Stimulated activated CD4-positive, alpha-beta T cell treated with anti-CD3 and anti-CD28 coated beads, Interleukin-15, amount 100 ng/mL, for 1 hour (primary cell): Measurements from ENCODE around the gene MRPS11.
"Not testable (repeated sequence)": the region's sequence is repeated elsewhere in the genome, so short reads cannot be mapped to it uniquely, and the experiment has no call there.

Experiments used
- DNase-seq, 2 donors: peaks; one replicate each; pipeline ENCODE4 v3.0.0-alpha.2; 2020; ENCODE audit warnings: low read depth in 1 of 2, low spot score in 1 of 2

Gene MRPS11

GRCh38 chr15:88489321-88489720, 21.8 kb downstream of the MRPS11 start:
- DNase-seq: no peak

DNA sequence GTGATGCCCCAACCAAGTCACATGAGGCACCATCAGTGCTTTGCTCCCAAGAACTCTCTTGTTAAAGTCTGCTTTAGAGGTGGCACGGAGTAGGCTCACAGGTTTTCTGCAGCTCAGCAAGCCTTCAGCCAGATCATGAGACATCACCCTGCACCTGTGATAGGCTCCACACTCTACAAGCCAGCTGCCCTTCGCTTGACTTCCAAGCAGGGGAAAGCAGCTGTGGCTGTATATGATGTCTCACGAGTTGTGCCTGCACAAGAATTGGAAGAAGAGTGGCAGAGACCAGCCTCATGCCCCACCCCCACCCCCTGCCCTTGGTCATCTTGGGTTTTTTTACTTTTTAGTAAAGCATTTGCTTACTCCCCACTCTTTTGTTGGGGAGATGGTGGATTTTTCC, 22.5 kb downstream of the MRPS11 start:
- DNase-seq: no peak

DNA sequence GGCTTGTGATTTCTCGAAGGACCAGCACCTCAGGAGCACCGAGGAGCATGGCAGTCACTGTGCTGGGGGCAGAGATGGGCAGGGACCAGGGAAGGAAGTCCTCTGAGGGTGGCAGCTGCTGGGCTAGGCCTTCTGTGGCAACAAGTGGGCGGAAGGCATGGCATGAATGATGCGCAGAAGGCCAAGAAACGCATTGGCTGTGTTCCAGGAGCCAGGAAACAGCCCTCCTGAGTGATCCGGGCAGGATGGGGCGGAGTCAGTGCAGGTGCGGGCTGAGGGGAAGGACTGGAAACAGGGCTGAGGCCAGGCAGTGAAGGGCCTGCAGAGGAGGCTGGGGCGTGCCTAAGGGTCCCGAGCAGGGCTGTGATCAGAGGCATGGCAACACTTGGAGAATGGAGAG, 23.6 kb downstream of the MRPS11 start:
- no peak for DNase-seq

DNA sequence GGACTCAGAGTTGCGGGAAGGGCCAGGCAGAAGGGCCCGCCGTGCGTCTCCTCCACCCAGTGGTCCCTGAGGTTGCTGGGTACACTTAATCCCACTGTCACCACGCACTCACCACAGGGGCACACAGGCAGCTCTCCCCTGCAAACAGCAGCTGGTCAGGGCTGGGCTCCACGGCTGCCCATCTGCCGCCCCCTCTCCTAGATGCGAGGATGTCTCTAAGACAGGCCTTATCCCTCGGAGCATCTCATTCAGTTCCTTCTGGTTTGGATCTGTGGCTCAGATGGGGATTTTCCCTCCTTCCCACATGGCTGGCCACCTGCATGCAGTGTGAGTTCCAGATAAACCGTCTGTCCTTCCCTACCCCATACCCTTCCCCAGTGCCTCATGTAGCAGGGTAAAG, 26.3 kb downstream of the MRPS11 start:
- DNase-seq: no peak

GRCh38 chr15:88497109-88497765, 29.7 kb downstream of the MRPS11 start:
- no peak for DNase-seq

- DNase-seq: no peak
These were observed 31.5 kb downstream of the MRPS11 start for GRCh38 chr15:88498996-88499395.

- DNase-seq: no peak
These were observed 36.9 kb downstream of the MRPS11 start for GRCh38 chr15:88504445-88504844.

DNA sequence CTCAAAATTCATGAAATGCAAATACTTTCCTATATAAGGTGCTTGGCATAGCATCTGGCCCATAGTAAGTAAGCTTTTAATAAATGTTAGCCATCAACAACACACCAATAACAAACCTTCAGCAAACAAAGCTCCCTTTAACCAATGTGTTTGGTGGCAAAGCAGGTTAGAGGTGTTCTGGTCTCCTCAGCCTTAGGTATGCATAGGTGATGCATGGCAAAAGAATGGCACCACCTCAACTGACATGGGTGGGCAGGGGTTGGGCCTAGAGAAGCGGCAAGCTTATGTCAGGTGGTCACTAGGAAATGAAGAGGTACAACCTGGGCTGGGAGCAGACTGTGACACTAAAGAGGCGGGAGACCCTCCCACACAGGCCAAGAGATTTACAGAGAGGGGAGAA, 38.2 kb downstream of the MRPS11 start:
- no peak for DNase-seq

DNA sequence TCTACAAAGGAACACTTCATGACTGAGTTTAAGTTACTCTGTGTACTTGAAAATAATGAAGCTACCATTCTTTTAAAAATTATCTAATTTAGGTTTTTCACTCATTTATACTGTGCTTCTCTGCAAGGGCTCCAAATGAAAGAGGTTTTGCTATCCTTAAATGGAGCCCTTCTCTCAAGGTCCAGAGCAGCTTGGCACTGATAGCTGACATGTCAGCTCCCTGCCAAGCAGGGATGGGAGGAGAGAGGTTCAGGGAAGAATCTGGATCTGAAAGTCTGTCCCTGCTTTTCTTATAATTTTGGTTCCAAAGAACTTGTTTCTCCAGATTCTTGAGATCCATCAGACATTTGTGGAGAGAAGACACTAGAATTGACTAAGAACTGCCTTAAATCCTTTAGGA, 39.1 kb downstream of the MRPS11 start:
- DNase-seq: no peak

GRCh38 chr15:88509321-88509720, 41.8 kb downstream of the MRPS11 start:
- no peak for DNase-seq

- DNase-seq: no peak
These were observed 42.5 kb downstream of the MRPS11 start for GRCh38 chr15:88509964-88510363.

GRCh38 chr15:88511161-88511560, 43.7 kb downstream of the MRPS11 start:
- no peak for DNase-seq

GRCh38 chr15:88512078-88512477, 44.6 kb downstream of the MRPS11 start:
- DNase-seq: no peak

- DNase-seq: no peak
These were observed 45.1 kb downstream of the MRPS11 start for GRCh38 chr15:88512601-88513000.

DNA sequence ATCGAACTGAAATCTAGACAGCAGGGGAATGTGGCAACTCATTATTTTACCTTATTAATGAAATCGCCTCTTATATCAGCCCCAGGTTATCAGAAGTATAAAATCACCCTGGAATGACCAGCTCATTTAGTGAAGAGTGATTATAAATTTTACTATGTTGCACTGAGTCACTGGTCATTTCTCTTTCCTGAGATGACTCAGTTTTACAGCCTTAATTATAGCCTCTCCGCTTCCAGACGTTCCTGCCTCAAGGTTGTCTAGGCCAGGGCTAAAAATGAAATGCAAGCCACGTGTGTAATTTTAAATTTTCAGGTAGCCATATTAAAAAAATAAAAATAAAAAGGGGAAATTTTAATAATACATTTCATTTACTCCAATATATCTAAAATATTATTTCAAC, 45.7 kb downstream of the MRPS11 start:
- DNase-seq: no peak

DNA sequence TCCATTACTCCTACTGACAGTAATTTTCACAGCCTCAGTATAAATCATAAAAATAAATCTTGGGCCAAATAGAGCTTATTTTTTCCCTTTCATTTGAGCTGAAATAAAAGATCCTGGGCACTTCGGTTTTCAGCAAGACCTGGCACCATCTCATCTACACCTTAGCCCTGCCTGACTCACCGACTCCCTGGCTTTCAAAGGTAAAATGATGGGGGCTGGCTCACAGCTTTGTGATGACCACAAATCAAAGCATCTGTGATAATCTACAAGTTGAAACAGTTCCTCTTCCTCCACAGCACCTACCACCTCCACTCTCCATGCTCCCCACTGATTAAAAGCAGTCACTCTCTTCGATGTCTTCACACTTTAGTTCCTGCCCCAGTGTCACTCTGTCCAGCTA, 51.4 kb downstream of the MRPS11 start:
- no peak for DNase-seq

GRCh38 chr15:88524094-88524493, 56.6 kb downstream of the MRPS11 start:
- DNase-seq: not testable (repeated sequence)

DNA sequence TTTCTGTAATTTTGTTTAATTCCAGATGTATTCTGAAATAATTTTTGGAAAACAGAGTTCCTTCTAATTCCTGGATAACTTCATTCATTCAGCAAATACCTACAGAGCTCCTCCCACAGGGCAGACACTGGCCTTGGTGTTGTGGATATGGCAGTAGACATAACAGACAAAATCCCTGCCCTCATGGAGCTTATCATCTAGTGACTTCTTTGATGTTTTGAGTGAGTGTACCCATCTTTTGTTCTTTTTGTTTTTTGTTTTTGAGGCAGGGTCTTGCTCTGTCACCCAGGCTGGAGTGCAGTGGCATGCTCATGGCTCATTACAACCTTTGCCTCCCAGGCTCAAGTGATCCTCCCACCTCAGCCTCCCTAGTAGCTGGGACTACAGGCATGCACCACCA, 57.9 kb downstream of the MRPS11 start:
- DNase-seq: no peak

GRCh38 chr15:88526247-88526879, 58.9 kb downstream of the MRPS11 start:
- DNase-seq: no peak

DNA sequence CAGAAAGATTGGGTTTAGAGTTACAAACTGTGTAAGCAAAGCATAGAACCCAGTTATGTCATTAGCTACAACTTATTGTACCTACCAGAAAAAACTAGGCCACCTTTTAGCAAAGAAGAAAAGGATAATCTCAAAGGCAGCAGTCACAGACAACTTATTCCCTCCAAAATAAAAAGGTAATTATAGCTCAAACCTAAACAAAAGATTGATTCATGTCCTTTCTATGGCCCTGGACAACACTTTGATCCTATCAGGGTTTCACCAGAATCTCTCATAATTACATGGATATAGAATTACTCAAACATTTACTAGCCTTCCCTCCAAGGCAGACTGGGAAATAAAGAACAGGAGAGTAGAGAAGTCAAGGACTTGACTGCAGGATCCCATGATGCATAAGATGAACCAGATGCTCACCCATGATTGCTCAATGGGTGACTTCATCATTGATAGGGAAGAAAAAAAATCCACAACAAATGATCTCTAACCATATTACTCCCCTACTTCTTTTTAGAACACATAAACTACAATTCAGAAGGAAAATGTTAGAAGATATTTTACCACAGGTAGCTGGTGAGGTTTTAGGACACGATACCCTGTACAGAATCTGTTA, 61.6 kb downstream of the MRPS11 start:
- DNase-seq: no peak
